Endothelial cell of umbilical vein (primary cell): ENCODE measurements around the gene WNT10A. TPM values are rescaled to one million over a fixed set of nuclear protein-coding genes. Genes with fewer than 3 reads are reported as not detected.

Source experiments
- BruUV-seq: library from RNA; stranded (reverse); fragments of 400-500 nt; replicated peaks from 2 replicates; lab custom pipeline; 2021; lab: Mats Ljungman, UMichigan
- CTCF ChIA-PET: fragments of 300-600, 350-600 bp; sonication (Branson Sonifier 250); formaldehyde crosslinking; loops from one replicate; lab custom pipeline; 2021; ENCODE audit warnings: antibody characterized with exemption, inconsistent platforms; lab: Charles Lee
- POLR2A ChIA-PET: fragments of 300-600, 350-600 bp; sonication (Branson Sonifier 250); formaldehyde crosslinking; loops from one replicate; lab custom pipeline; 2021; ENCODE audit warnings: antibody characterized with exemption, inconsistent platforms; lab: Charles Lee
- DNase-seq: peaks from one replicate; pipeline ENCODE4 v3.0.0-alpha.2; 2011; ENCODE audit warnings: low read depth, low spot score
- FAIRE-seq: peaks from 2 replicates; lab custom pipeline; 2011; peaks lifted over from hg19 to GRCh38; lab: Jason Lieb, UNC
- H2AFZ ChIP-seq: 2 replicates; pipeline ENCODE4 v1.6.0; 2012; ENCODE audit warnings: low read depth, low read length, control low read depth, inconsistent platforms
- H3K27ac ChIP-seq: 2 replicates; pipeline ENCODE4 v1.5.1; 2011; ENCODE audit warnings: low read depth, mild to moderate bottlenecking, control low read depth, low read length, moderate library complexity; ENCODE audit not compliant: insufficient read depth
- H3K27me3 ChIP-seq, 2 experiments: 2 replicates each; pipeline versions ENCODE4 v1.6.0 to v1.6.1; 2011; ENCODE audit warnings: low read length in 2 of 2, mixed read lengths in 1 of 2; ENCODE audit not compliant: control insufficient read depth in 2 of 2, insufficient read depth in 2 of 2
- H3K36me3 ChIP-seq, 2 experiments: 2 replicates in 1 of 2; 3 replicates in 1 of 2; pipeline ENCODE4 v1.5.1; 2011; ENCODE audit warnings: low read length in 2 of 2, mild to moderate bottlenecking in 1 of 2, moderate library complexity in 1 of 2; ENCODE audit not compliant: control insufficient read depth in 2 of 2, insufficient read depth in 2 of 2; ENCODE audit errors: extremely low read depth in 1 of 2
- H3K4me1 ChIP-seq: 3 replicates; pipeline ENCODE4 v1.5.1; 2011; ENCODE audit warnings: mild to moderate bottlenecking, low read length; ENCODE audit not compliant: control insufficient read depth, insufficient read depth; ENCODE audit errors: extremely low read depth
- H3K4me2 ChIP-seq: 2 replicates; pipeline ENCODE4 v1.6.1; 2011; ENCODE audit warnings: low read length, control low read depth, mixed read lengths; ENCODE audit not compliant: insufficient read depth
- H3K4me3 ChIP-seq, 3 experiments: fragments of 200-600 bp in 1 of 3; sonication (generic), shearing (Covaris generic) in 1 of 3; replicated peaks in 1 of 3; 2 replicates each; pipeline ENCODE4 v1.5.1; 2011 to 2016; ENCODE audit warnings: control low read depth in 3 of 3, low read length in 3 of 3, mild to moderate bottlenecking in 2 of 3, inconsistent platforms in 1 of 3, low read depth in 1 of 3, moderate library complexity in 1 of 3; ENCODE audit not compliant: insufficient read depth in 1 of 3
- H3K79me2 ChIP-seq: 2 replicates; pipeline ENCODE4 v1.6.0; 2012; ENCODE audit warnings: low read length, inconsistent platforms; ENCODE audit not compliant: control insufficient read depth, insufficient read depth
- H3K9ac ChIP-seq: replicated peaks from 2 replicates; pipeline ENCODE3; 2011; ENCODE audit warnings: low read length, control low read depth; ENCODE audit not compliant: insufficient read depth; ENCODE audit errors: extremely low read depth
- H3K9me1 ChIP-seq: replicated peaks from 3 replicates; pipeline ENCODE4 v1.6.0; 2011; ENCODE audit warnings: mild to moderate bottlenecking, low read length; ENCODE audit not compliant: control insufficient read depth, insufficient read depth; ENCODE audit errors: extremely low read depth
- H3K9me3 ChIP-seq: replicated peaks from 2 replicates; pipeline ENCODE4 v1.5.1; 2012; ENCODE audit warnings: low read length, inconsistent platforms; ENCODE audit not compliant: control insufficient read depth, insufficient read depth
- H4K20me1 ChIP-seq: replicated peaks from 2 replicates; pipeline ENCODE3; 2011; ENCODE audit warnings: mild to moderate bottlenecking, low read length; ENCODE audit not compliant: control insufficient read depth, insufficient read depth; ENCODE audit errors: extremely low read depth
- EZH2 ChIP-seq: IDR thresholded peaks from 2 replicates; pipeline ENCODE4 v1.6.1; 2012; ENCODE audit warnings: borderline replicate concordance, low read depth, mild to moderate bottlenecking, moderate library complexity, low read length, inconsistent platforms; ENCODE audit not compliant: severe bottlenecking
- FOS ChIP-seq: IDR thresholded peaks from 2 replicates; pipeline ENCODE4 v1.6.1; 2011; ENCODE audit warnings: mild to moderate bottlenecking, low read length, moderate library complexity, borderline replicate concordance; ENCODE audit not compliant: insufficient read depth
- GATA2 ChIP-seq: IDR thresholded peaks from 2 replicates; pipeline ENCODE4 v1.7.0; 2011; ENCODE audit warnings: low read depth, mild to moderate bottlenecking, moderate library complexity, mixed read lengths, low read length; ENCODE audit not compliant: insufficient read length, insufficient read depth
- JUN ChIP-seq: IDR thresholded peaks from 2 replicates; pipeline ENCODE4 v1.6.1; 2011; ENCODE audit warnings: borderline replicate concordance, low read depth; ENCODE audit not compliant: insufficient read length, insufficient read depth
- MYC ChIP-seq: IDR thresholded peaks from one replicate; pipeline ENCODE4 v1.6.1; 2011; ENCODE audit warnings: mild to moderate bottlenecking, low read depth, low read length
- POLR2A ChIP-seq: IDR thresholded peaks from 2 replicates; pipeline ENCODE4 v1.6.1; 2012; ENCODE audit warnings: low read depth, mild to moderate bottlenecking, control low read depth, low read length
- POLR2AphosphoS5 ChIP-seq: IDR thresholded peaks from 2 replicates; pipeline ENCODE4 v1.6.1; 2012; ENCODE audit warnings: low read depth, mild to moderate bottlenecking, control low read depth, low read length, moderate library complexity; ENCODE audit not compliant: insufficient read depth
- dilution Hi-C: fragments of 300-500 bp; cut with MboI; formaldehyde crosslinking; loops from one replicate; pipeline ENCODE4 v1.15.0; 2019; ENCODE audit warnings: low sequenced_read_pairs; ENCODE audit not compliant: extremely low pct_ligation_motif_present
- intact Hi-C: fragments of 100-400 bp; cut with micrococcal nuclease; formaldehyde crosslinking; loops from one replicate; pipeline ENCODE4 v1.10.0; 2022
- polyA plus RNA-seq, 4 experiments: library from polyadenylated mRNA; depleted of rRNA in 3 of 4; stranded (reverse) in 3 of 4; unstranded in 1 of 4; fragments of >200 nt; gene quantifications; 2 replicates each; pipeline versions ENCODE4 v1.2.1 to v1.2.3, GENCODE V29; 2011 to 2012; ENCODE audit warnings: missing spikeins in 1 of 4
- total RNA-seq: library from RNA; stranded (reverse); gene quantifications from 2 replicates; pipeline ENCODE4 v1.2.3, GENCODE V29; 2021
- TF ChIP-seq, protein P1 (sequence below): IDR thresholded peaks from 2 replicates; pipeline ENCODE4 v1.6.1; 2011; ENCODE audit not compliant: insufficient read depth, insufficient read length
- TF ChIP-seq, protein P2 (sequence below), 2 donors: IDR thresholded peaks; 1 replicate in 1 of 2; 2 replicates in 1 of 2; pipeline ENCODE4 v1.5.1; 2011; ENCODE audit warnings: low read length in 2 of 2, mild to moderate bottlenecking in 2 of 2, moderate library complexity in 2 of 2, control low read depth in 1 of 2, inconsistent platforms in 1 of 2, low read depth in 1 of 2; ENCODE audit not compliant: insufficient read depth in 1 of 2; ENCODE audit errors: extremely low read depth in 1 of 2

The WNT10A gene
- total and polyA plus RNA-seq, 2 donors (not counting 3 experiments of a cell fraction or from before 2014, with no cell fraction given) = not detected

GRCh38 chr2:218877331-218877730 lies 3.3 kb upstream of the WNT10A start:
- no peak overlapping the region for H2AFZ ChIP-seq
- ChIA-PET POLR2A (no interaction called here), CTCF (interaction anchor here (1.1 to 10.5 kb wide), 16 partner anchors 9 to 277 kb away, joined by 3 to 362 read pairs (median 12); partner anchors contain the start of genes FEV and WNT6)
- no peaks in the 10 kb centered on the region for H3K9me3 ChIP-seq
- no peak overlapping the region for H3K27ac ChIP-seq
- no peak overlapping the region for H3K4me2 ChIP-seq
- peaks cover 76 to 86% of the 10 kb centered on the region in 2 experiments for H3K27me3 ChIP-seq
- BruUV-seq = no TSS peak
- DNase-seq = no peak
- H3K79me2 ChIP-seq = no peaks in the 10 kb centered on the region
- no peaks in the 10 kb centered on the region for H3K9me1 ChIP-seq
- H4K20me1 ChIP-seq = no peaks in the 10 kb centered on the region
- no peak overlapping the region for H3K9ac ChIP-seq
- H3K4me3 ChIP-seq = no peak overlapping the region
- dilution Hi-C loops (no loop called here), intact Hi-C loops (loop anchor here (2.0 to 10.0 kb wide), 2 partner anchors 25 to 277 kb away; no protein-coding TSS in a partner anchor)
- no peak for TF ChIP-seq POLR2A
- TF ChIP-seq, protein P1, sequence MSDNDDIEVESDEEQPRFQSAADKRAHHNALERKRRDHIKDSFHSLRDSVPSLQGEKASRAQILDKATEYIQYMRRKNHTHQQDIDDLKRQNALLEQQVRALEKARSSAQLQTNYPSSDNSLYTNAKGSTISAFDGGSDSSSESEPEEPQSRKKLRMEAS = no peak
- no peak for TF ChIP-seq FOS
- TF ChIP-seq, protein P2, sequence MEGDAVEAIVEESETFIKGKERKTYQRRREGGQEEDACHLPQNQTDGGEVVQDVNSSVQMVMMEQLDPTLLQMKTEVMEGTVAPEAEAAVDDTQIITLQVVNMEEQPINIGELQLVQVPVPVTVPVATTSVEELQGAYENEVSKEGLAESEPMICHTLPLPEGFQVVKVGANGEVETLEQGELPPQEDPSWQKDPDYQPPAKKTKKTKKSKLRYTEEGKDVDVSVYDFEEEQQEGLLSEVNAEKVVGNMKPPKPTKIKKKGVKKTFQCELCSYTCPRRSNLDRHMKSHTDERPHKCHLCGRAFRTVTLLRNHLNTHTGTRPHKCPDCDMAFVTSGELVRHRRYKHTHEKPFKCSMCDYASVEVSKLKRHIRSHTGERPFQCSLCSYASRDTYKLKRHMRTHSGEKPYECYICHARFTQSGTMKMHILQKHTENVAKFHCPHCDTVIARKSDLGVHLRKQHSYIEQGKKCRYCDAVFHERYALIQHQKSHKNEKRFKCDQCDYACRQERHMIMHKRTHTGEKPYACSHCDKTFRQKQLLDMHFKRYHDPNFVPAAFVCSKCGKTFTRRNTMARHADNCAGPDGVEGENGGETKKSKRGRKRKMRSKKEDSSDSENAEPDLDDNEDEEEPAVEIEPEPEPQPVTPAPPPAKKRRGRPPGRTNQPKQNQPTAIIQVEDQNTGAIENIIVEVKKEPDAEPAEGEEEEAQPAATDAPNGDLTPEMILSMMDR (IDR thresholded peaks at IDR 0.05; ENCODE audit: extremely low read depth in 1 of 2, insufficient read depth in 1 of 2, low read depth in 1 of 2, low read length in 2 of 2) = no peak
- no peak for TF ChIP-seq JUN
- no peak for TF ChIP-seq GATA2
- TF ChIP-seq POLR2AphosphoS5 = no peak
- no peak for TF ChIP-seq MYC
- TF ChIP-seq EZH2 = no peak
- no peaks in the 10 kb centered on the region for H3K36me3 ChIP-seq
- FAIRE-seq = no peak
- H3K4me1 ChIP-seq = no peaks in the 10 kb centered on the region
